GM19395 (cell line): ENCODE measurements around the gene SEMA3G.

ENCODE experiments used
- ATAC-seq: cut with Tn5 transposase; IDR thresholded peaks from one replicate; pipeline ENCODE4 v1.9.1; 2021; ENCODE audit warnings: mild to moderate bottlenecking, moderate library complexity; ENCODE audit not compliant: unreplicated experiment

The SEMA3G gene

DNA sequence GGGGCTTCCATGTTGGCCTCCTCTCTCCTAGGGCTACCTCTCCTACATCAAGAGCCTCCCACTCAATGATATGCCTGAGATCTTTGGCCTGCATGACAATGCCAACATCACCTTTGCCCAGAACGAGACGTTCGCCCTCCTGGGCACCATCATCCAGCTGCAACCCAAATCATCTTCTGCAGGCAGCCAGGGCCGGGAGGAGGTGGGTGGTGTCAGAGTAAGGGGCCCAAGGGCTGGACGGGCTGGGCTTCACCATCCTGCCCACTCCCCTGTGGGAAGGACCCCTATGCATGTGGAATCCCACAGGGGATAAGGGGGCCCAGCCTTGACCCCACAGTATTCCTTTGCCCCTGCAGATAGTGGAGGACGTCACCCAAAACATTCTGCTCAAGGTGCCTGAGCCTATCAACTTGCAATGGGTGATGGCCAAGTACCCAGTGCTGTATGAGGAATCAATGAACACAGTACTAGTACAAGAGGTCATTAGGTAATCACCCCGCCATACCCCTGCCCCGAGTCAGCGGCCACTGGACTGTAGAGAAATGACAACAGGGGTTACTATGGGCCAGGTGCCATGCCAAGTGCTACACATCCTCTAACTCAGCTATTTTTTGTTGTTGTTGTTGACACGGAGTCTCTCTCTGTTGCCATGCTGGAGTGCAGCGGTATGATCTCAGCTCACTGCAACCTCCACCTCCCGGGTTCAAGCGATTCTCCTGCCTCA is 47.1 kb downstream of the SEMA3G start:
- no peak for ATAC-seq

DNA sequence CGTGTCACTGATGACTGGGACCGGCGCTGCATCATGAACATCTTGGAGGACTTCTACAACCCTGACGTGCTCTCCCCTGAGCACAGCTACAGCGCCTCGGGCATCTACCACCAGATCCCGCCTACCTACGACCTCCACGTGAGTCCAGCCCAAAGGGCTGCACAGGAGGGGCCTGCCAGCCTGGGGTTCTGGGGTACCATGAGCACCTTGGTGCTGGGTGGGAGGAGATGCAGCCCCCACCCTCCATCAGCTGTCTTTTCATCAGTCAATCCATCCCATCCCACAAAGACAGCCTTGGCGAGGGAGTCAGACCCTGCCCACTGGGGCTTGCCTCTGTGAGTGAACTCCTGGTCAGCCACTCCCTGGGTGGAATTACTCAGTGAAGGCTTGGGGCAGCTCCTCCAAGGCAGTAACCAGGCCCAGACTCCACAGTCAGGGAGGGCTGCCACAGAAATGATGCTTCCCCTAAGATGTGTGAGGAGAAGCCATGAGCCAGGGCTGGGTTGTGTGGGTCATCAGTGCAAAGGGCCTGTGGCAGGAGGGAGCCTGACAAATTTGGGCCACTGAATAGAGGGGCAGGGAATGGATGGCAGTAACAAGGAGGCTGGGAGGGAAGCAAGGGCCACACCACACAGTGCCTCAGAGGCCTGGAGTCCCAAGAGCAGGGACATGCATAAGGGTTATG is 47.9 kb downstream of the SEMA3G start:
- no peak for ATAC-seq

DNA sequence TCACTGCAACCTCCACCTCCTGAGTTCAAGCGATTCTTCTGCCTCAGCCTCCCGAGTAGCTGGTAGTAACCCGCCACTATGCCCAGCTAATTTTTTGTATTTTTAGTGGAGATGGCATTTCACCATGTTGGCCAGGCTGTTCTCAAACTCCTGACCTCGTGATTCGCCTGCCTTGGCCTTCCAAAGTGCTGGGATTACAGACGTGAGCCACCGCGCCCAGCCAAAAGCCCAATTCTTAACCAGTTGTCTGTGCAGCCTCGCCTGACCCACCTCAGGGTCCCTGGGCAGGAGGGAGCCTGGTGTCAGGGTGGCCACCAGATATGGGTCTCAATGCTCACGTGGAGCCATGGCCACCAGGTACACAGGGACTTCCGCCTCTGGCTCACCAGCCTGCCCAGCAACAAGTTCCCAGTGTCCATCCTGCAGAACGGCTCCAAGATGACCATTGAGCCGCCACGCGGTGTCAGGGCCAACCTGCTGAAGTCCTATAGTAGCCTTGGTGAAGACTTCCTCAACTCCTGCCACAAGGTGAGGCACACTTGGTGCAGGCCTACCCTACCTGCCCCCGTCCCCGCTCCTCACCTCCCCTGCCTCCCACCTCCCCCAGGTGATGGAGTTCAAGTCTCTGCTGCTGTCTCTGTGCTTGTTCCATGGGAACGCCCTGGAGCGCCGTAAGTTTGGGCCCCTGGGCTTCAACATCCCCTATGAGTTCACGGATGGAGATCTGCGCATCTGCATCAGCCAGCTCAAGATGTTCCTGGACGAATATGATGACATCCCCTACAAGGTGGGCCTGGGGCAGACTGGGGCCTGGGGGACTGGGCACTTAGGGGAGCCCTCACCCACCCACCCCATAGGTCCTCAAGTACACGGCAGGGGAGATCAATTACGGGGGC is 48.6 kb downstream of the SEMA3G start:
- ATAC-seq: no peak

DNA sequence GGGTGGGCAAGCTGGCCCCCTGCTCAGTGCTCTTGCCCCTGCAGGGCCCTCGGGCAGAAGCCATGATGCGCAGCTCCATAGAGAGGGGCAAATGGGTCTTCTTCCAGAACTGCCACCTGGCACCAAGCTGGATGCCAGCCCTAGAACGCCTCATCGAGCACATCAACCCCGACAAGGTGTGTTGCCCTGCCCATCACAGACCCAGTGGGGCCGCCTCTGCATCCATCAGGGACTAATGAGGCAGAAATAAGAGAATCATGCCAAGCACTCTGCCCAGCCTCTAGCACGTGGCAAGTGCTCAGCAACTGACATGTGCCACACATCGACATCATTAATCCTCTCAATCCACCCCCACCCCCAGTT is 49.4 kb downstream of the SEMA3G start:
- ATAC-seq: no peak

GRCh38 chr3:52394751-52395502 is 50.0 kb downstream of the SEMA3G start:
- ATAC-seq: no peak

GRCh38 chr3:52393959-52394670 is 50.8 kb downstream of the SEMA3G start:
- no peak for ATAC-seq

GRCh38 chr3:52393131-52393807 is 51.6 kb downstream of the SEMA3G start:
- ATAC-seq: no peak

DNA sequence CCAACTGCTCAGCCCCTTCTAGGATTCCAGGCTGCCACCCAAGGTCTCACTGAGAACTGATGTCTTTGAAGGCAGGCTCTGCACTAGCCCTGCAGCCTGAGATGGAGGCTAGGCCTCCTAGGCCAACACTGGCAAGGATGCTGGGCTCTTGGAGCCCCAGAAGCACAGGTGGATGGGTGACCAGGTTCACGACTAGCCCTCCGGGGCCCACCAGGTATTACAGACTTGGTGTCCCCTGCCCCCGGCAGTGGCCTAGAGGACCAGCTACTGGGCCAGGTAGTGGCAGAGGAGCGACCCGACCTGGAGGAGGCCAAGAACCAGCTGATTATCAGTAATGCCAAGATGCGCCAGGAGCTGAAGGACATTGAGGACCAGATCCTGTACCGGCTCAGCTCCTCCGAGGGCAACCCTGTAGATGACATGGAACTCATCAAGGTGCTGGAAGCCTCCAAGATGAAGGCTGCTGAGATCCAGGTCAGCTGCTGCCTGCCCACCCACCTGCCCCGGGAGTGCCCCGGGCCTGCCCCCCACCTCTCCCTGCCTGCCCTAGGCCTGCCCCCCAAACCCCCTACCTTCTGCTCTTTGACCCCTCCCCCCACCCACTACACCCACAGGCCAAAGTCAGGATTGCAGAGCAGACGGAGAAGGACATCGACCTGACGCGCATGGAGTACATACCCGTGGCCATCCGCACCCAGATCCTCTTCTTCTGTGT is 52.5 kb downstream of the SEMA3G start:
- no peak for ATAC-seq

GRCh38 chr3:52391096-52391495 is 53.8 kb downstream of the SEMA3G start:
- no peak for ATAC-seq

DNA sequence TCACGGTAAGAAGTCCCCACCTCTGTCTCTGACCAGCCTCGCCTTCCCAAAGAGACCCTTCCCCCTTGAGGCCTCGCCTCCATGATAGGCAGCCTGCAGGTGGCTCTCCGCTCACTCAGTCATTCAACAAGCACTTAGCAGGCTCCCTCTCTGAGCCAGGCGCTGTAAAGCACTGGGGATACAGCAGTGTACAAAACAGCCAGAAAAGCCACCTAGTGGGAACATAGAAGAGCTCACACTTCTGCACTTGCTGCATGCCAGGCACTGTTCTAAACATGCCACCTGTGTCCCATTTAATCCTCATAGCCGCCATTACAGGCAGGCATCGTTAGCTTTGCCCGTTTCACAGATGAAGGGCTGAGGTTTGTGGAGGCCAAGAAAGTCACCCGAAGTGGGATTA is 56.0 kb downstream of the SEMA3G start:
- no peak for ATAC-seq

GRCh38 chr3:52388348-52388821 is 56.5 kb downstream of the SEMA3G start:
- no peak for ATAC-seq

GRCh38 chr3:52387481-52387880 is 57.4 kb downstream of the SEMA3G start:
- no peak for ATAC-seq

GRCh38 chr3:52385157-52385556 is 59.7 kb downstream of the SEMA3G start:
- no peak for ATAC-seq

- no peak for ATAC-seq
Measured at GRCh38 chr3:52384019-52384761, 60.7 kb downstream of the SEMA3G start.

DNA sequence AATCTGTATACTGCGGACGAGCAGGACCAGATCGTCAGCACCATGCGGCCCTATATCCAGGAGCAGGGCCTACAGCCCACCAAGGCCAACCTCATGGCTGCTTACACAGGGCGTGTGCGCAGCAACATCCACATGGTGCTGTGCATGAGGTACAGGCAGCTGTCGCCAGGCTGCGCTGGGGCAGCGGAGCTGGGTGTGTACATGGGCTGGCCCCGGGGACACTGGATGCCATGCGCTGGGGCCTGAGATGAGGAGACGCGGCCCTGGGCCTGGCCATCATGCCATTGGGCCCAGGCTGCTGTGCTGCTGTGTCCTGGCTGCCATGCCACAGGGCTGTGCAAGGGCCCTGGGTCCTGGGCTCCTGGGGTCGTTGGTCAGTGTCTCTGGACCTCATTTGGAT is 61.5 kb downstream of the SEMA3G start:
- ATAC-seq: no peak
